Activated CD4-positive, alpha-beta T cell treated with anti-CD3 and anti-CD28 coated beads for 48 hours (primary cell): ENCODE data around the gene TRIM66.

Source experiments
- DNase-seq: peaks from one replicate; pipeline ENCODE4 v3.0.0-alpha.2; 2020

The TRIM66 gene

DNA sequence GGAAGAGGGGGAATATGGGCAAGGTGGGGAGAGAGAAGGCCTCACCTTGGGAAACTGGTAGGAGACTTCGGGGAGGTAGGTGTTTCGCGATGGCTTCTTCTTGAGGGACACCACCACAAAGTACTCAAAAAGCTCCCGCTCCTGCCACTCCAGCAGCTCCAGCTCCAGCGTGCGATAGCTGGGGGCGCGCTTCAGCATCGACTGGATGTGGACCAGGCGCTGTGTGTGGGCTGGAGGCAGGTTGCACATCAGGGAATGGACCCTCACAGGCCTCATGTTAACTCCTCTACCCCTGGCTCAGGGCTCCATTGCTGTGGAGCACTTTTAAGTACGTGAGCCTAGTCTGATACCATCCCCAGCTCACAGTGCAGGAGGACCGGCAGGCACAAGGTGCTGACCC is 30.0 kb upstream of the TRIM66 start:
- no peak for DNase-seq

DNA sequence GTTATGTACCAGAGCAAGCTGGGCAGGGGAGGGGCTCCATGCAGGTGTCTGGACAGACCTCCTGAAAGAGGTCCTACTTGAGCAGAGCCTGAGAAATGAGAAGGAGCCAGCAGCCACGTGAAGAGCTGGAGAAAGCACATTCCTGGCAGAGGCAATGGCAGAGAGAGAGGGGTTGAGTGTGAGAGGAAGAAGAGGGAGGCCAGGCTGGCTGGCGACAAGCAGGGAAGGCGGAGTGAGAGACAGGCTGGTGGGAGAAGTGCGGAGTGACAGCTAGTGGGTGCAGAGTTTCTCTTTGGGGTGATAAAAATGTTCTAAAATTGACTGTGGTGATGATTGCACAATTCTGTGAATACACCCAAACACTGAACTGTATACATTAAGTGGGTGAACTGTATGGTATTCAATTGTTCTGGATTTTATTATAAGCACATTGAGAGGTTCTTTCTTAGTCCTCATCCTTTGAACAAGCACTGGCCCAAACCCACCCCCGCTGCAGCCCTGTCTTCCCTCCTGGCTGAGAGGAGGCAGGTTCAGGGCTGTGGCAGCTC is 29.5 kb upstream of the TRIM66 start:
- DNase-seq, result no peak

DNA sequence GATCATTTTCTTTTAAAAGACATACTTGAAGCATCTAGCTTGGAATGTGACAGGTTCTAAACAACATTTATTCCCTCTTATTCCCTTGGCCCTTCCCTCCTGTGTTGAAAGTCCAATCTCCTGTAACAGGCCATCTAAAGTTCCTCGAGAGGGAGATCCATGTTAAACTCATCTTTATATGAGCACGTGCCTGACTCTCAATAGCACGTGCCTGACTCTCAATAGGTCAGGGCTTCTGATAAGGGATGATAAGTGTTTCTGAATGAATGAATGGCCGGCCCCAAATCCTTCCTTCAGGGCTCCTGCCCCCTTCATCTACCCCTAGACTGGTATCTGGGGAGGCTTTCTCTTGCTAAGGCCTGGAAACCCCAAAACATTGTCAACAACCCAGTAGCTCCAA is 27.3 kb upstream of the TRIM66 start:
- DNase-seq, result no peak

DNA sequence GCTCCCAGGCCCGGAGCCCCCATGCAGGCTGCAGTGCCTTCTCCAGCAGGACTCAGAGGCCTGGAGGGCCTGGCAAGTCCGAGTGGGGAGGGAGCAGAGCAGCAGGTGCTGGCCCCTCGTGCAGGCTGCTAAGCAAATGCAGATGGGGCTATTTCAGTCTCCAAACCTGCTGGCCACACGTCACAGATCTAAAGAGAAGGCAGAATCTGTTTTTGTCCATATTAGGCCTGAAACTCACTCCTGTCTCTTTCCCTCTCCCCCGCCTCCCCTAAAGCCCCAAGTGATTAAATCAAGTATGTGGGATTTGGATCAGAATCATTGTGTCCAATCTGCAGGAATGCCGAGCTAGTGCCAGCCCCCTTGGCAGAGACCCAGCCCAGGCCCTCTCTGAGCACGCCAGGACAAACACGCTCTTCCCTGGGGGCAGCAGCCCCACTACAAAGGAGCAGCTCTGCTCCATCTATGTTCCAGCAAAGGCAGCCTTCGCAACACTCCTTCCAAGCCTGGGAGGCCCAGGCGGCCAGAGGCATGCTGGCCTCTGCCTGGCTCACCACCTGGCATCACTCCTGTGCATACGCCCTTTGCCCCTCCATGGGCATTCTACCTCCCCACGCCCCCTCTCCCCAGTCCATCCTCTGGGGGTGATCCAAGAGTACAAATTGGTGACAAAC is 26.7 kb upstream of the TRIM66 start:
- DNase-seq, result no peak

DNA sequence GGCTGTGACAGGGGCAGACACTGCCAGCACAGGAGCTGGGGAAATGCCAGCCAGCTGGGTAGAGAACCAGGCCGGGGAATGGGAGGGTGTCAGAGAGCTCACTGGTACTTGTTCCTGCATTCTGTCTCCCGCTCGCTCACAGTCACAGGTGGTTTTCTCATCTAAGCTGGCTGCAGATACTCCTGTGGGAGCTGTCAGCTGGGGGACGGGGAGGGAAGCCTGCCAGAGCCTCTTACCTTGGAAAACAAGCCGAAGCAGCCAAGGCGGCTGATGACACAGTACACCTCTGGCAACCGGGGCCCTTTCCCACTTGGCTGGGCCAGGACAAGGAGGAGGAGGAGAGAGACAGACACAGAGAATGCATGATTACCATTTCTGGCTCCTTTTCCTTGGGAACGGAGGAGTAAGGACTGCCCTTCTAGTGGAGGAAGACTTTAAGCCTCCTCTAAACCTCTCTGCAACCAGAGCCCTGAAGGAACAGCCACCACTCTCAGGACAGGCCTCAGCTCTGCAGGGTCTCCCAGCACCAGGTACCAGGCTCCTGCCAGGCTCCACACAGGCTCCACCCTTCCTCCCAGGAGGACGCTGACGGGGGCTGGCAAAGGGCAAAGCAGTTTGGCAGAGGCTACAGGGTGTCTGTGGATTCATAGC is 25.2 kb upstream of the TRIM66 start:
- no peak for DNase-seq

DNA sequence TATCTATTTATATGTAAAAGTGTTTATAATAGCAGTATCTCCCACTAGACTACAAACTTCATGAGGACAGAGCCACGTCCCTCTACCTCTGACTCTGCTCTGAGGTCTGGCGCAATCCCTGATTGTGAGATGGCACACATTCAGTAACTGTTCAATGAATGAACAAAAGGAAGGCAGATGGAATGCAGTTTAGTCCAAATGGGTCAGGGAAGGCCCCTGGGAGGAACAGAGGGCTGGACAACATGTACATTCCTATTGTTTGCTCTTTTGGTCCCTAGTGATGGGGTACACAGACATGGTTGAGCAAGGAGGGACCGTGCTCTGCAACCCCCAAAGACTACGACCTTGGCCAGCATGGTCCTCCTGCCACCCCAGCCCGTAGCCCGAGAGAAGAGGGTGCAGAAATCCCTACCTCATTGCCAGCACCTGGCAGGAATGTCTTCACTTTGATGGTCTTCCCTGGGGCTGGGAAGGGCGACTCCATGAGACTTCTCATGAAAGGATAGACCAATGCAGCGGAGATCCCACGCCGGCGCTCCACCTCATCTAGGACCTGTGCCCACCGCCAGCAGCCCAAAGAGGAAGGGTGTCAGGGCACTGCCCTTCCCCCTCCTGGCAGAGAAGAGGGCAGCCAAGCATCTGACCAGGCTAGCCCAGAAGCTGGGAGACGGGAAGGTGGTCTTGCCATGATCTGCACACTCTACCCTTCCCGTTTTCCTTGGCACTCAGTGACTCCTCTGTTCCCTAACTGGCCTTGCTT is 24.4 kb upstream of the TRIM66 start:
- DNase-seq, result no peak

DNA sequence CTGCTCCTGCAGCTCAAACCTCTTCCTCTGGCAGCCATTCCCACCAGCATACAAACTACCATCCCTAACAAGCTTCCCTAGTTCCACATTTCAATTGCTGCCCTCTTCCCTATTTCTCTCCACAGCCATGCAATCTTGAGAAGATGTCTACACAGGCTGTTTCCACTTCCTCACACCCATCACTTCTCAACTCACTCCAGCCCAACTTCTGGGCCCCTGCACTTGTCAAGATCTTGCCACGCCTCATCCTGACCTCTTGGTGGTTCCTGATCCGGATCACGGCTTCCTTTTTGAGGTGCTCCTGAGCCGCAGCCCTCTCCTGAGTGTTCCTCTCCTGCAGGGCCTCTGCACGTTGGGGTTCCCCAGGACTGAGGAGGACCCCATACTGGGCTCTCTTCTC is 22.7 kb upstream of the TRIM66 start:
- no peak for DNase-seq

DNA sequence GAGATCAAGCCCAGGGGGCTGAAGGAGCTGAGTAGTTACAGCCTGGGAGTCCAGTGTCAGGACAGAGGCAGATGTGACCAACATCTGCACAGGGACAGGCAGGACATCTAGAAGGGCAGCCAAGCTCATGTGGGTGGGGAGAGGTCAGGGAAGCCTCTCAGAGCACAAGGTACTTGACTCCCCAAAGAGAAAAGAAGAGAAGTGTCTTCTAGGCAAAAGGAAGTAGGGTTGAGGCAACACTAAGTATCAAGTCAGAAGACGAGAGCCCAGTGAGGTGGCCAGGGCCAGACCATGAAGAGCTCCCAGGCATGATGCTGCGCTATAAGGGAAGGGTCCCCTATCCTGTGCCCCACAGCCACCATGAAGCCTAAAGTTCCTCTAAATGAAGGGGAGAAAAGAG is 21.7 kb upstream of the TRIM66 start:
- DNase-seq, result no peak

DNA sequence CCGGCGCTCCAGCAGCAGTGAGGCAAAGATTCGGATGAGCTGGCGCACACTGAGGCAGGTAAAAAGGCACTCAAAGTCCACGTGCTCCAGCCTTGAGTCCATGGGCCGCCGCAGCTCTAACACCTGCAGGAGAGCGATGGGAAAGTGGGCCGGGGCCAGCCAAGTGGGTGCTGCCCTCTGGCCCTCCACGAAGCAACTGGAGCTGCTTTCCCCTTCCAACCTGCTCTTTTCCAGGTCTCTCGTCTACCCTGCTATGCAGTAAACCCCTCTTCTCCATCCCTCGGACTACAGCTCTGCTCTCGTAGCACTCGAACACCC is 20.1 kb upstream of the TRIM66 start:
- no peak for DNase-seq

DNA sequence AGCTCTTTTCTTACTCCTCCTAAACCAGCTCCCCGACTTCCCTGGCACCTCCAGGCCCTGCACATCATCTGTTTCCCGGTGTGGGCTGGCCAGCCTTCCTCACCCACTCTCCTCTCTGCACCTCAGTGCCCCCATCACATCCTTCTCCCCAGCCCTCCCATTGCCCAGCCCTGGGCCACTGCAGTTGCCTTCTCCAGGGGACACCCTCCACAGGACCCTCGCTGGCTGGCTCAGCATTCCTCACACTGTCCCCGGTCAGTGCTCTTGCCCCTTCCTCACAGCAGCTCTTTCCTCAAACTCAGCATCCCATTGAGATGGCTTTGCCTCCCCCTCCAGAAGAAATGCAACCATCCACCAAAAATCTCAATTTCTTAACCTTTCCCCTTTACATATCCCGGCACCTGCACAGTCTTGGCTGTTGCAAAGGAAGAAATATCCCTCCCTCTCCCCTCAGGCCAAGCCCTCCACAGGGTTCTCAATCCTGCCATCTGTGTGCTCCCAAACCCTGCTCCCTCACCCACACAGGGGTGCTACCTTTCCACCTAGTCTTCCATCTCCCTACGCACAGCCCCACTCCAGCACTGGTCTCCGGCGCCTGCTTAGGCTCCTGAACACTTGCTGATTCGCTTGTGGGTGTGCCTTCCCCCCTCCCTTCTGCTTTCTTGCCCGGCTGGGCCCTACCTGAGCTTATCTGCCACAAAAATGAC is 19.6 kb upstream of the TRIM66 start:
- DNase-seq, result no peak

DNA sequence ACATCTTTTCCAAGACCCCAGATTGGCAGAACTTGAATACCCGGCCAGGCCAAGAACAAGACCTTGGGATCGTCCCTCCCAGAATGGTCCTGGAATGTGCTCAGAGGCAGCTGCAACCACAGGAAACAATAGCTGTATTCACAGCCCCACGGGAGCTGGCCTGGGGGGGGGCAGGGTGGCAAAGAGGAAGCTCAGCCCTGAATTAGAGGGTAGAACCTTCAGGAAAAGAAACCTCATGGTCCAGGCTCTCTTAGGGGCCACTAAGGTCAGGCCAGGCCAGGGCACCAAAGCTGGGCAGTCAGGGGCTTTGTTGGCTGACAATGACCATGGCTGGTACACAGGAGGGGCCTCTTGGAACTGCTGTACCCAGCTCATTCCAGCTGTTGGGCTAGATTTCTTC is 17.4 kb upstream of the TRIM66 start:
- DNase-seq, result no peak

DNA sequence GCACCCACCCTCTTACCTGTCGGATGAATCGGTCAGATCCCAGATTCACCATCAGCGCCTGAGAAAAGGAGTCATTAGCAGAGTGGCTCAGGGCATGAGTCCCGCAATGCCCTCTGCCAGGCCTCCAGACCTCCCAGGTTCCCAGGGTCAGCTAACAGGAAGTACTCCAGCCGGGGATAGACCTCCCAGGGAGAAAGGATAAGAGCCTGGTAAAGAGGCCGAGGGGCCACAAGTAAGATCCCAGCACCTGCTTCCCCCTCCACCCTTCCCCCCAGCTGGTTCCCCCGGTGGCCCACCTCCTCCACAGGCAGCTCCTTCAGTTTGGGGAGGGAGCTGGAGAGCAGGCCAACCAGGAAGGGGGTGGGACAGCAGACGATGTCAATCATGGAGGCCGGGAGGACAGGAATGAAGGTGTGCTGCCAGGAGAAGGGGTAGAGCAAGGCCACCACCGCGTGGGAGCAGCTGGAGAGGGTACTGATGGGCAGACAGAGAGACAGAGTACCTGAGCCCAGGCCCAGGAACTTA is 16.5 kb upstream of the TRIM66 start:
- no peak for DNase-seq

DNA sequence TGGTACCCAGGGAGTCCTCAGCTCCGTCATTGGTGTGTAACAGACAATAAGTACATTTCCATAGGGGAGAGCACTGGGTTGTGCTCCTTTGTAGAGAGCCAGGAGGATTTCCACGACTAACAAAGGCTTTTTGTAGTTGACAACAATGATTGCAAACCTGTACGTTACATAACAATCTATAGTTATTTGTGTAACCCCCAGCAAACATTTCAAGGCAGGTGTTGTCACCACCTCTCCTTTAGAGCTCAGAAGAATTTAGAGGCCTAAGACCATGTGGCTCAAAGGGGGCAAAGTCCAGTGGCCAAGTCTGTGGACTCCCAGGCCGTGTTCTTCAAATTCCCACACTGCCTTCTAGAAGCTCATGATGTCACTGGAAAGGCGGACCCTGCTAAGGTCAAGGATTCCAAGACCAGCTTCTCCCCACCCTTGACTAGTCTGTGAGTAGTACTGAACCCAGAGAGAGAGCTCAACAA is 15.9 kb upstream of the TRIM66 start:
- no peak for DNase-seq

DNA sequence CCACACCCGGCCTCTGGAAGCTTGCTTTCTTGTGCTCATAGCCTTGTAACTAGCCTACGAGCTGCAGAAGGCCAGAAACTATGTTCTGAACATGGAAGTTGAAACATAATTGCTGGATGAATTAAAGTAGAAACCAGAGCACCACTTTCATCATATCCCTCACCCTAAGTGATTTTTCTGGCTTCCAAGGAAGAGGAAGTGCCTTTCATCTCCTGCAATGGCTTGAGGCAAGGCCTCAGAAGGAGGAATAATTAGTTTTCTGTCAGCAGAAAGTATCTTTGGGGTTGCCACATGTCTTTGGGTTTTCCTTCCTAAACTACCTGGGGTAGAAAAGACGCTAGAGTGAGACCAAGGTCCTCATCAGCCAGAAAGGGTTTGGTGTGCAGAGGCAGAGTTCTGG is 14.6 kb upstream of the TRIM66 start:
- no peak for DNase-seq

DNA sequence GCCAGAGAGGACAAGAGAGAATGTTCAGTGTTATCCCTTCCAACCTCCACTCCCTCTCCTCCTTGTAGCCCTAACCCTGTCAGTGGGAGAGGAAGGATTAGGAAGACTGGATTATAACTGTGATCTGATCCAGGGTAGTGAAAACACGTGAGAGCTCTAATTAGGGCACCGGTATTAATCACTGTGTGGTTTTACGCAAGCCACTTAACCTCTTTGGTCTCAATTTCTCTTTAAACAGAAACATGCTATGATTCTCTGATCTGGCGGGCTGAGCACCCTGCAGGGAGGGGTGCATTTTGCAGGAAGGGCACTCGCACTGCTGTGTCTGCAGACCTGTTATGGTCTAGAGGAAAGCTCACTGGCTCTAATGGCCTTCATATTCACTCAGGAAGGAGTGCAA is 11.7 kb upstream of the TRIM66 start:
- DNase-seq, result no peak

DNA sequence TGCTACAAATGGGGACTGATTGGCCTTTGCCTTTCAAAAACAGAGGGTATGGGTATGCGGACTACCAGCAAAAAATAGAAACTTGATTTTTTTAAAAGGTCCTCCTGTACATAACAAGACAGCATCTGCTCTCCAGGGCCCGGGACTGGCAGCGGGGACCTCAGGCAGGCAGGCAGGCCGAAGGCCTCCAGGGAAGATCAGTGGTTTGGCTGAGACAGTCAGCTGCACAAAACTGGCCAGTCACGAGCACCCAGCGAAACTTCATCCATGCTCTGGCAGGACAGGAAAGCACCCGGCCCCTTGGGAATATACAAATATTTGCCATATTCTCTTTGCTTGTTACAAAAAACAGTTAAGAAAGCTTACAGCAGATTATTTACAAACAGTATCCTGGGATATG is 11.1 kb upstream of the TRIM66 start:
- no peak for DNase-seq

DNA sequence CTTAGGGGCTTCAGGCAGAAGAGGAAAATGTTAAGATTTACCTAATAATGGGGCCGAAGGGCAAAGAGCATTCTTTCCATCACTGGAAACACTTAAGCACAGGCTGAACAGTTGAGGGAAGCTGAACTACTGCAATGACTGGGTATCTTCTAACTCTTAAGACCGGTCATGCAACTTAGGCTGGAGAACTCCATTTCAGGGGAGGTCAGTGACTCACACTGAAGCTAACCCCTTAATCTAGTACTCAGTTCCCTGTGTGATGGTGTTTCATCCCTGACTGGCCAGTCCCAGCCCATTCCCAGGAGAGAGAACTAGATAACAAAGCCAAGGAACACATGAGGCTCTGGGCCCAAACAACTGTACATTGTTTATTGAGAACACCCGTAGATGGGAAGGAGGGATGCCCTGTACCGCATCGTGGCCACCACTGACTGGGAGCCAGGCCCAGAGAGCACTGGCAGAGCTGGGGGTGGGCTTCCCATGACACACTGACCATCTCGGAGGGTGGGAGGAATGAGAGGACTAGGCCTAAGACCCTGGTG is 10.6 kb upstream of the TRIM66 start:
- DNase-seq, result no peak

DNA sequence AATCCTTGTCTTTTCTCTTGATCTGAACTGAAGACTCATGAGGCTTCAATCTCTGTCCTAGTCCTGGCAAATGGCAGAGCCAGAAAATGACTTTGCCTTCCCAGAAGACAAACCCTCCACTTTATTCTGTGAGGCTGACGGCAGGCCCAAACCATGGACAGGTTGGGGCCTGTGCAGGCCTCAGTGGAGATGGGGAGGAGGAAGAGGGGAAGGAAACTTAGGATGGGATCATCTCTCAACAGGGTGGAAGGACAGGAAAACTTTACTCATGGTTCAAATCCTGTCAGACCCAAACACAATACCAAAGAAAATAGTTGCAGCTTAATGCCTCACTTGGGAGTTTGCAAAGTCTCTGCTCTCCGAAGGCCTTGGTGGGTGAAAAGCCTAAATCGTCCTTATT is 10.0 kb upstream of the TRIM66 start:
- DNase-seq, result no peak

DNA sequence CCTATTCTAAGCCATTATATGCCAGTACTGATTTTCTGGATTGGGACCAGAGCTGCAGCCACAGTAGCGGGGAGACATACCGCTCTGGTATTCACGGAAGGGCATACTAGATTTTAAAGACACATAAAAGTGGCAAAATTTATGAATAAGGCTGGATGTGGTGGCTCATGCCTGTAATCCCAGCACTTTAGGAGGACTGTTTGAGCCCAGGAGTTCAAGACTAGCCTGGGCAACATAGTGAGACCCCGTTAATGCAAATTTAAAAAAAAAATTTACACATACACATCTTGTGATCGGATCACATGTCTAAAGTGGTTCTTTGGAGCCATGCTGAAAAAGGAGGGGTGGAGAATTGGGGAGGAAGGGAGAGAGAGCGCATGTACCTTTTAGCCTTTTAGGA is 9.1 kb upstream of the TRIM66 start:
- no peak for DNase-seq

DNA sequence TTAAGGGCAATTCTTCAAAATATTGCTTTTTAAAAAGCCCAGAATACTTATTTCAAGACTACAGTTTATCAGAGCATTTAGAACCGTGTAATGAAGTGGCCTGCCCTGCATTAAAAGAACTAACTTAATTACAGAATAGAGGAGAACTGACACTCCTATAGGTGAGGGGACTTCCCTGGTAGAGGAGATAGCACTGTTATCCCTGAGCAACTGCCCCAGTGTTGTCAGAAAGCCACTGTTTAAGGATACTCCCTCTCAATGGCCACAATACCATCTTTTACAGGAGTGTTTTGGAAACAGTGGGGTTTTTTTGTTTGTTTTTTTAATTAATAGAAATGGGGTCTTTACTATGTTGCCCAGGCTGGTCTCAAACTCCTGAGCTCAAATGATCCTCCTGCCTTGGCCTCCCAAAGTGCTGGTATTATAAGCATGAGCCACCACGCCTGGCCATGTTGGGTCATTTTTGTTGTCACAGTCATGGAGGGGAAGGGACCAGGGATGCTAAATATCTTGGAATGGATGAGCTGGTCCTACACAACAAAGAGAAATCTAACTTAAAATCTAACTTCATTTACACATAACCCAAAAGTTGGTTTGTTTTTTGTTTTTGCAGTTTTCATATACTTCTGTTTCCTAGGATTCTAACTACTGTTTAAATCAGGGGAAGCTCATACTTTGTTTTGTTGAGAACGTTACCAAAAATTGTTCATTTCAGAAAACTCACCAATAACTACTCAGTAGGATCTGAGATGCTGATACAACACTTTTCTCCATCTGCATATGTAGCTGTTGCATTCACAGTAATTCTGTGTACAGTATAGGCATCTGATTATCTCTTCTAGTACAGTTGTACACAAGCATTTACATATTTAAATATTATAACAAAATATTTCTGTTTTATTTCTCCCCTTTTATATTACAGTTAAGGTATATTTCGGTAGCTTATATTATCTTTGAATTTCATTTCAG is 8.2 kb upstream of the TRIM66 start:
- DNase-seq, result no peak

DNA sequence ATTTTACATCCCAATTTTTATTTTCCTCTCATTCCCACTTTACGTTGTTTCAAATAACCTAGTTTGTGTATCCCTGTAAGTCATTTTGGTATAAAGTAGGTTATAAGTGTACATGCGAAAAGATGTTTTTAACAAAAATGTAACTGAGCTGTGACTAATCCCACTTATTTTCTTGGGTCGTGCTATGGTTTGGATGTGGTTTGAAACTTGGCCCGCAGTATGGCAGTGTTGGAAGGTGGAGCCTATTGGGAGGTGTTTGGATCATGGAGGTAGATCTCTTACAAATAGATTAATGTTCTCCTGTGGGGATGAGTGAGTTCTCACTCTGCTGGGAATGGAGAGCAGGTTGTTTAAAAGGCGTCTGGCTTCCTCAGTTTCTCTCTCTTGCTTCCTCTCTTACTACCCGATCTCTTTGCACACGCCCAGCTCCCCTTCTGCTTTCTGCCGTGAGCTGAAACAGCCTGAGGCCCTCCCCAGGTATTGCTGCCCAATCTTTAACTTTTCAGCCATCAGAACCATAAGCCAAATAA is 7.3 kb upstream of the TRIM66 start:
- no peak for DNase-seq
